Activated CD8-positive, alpha-beta memory T cell treated with anti-CD3 and anti-CD28 coated beads, Interleukin-2, amount 50 U/mL, for 4 hours (primary cell): ENCODE measurements around the gene MYT1.
"Not testable (repeated sequence)": the region's sequence is repeated elsewhere in the genome, so short reads cannot be mapped to it uniquely, and the experiment has no call there.

Source experiments
- DNase-seq: peaks from one replicate; pipeline ENCODE4 v3.0.0-alpha.2; 2020

MYT1 gene

DNA sequence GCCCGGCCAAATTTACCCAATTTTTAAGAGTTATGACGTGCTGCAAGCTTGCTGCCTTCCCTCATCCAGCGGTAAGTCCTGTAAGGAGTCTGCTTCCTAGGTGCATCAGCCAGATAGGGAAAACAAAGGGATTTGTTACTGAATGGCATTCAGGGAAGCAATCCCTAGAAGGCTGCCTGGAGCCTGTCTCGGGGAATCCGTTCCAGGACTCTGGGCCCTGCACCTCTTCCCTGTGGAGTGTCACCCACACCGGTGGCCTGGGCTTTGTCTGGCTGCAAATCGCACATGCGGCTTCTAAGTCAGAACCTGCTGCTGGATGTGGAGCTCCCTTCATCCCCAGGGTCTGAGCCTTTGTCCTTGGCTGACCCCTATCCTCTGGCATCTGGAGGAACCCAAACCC is 7.0 kb downstream of the MYT1 start:
- no peak for DNase-seq

DNA sequence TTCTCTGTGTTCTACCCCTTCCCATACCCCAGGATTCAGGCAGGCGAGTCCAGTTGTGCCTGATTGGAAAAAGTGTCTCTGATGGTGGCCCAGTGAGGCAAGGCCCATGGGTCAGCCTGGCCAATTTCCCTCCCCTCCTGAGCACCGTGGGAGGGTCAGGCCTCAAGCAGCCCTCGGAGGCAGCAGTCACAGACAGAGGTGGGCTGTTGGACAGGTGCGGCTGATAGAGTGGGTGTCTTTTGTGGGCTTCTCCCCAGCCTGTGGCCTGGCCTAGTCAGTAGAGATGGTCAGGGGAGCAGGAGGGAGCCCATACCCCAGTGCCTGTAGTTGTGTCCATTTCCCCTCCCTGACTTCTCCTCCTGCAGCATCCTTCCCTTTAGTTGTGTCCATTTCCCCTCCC is 8.9 kb downstream of the MYT1 start:
- DNase-seq, result no peak

DNA sequence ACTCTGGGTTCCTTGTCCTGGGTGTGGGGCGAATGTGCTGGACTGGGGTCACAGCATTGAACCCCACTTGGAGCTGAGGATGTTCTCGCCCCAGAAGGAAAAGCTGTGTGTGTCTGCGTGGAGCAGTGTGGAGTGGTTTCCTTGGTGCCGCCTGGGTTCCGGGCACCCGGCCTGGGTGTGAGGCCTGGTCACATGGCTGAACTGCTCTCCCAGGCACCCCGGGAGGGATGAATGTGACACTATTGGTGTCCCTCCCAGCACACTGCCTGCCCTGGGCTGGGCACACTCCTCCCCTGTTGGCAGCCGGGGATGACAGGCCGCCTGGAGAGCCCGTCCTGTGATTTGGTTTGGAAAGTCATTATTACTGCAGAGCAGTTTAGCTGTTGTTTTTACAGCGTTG is 12.3 kb downstream of the MYT1 start:
- no peak for DNase-seq

DNA sequence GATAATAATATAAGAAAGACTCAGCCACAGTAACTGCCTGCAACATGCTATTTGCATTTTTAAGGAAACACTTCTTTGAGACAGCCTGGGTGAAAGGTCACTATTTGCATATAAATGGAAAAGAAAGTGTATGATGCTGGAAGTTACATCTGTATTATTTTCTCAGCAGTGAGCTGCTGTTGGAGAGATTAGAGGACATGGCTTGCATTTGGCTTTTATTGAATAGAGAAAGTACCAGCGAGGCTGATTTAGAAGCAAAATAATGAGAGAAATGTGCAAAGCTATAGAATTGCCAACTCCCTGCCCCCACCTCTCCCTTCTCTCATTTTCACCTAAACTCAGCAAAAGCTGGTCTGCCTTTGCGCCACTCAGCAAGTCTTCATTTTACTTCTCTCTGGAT is 12.7 kb downstream of the MYT1 start:
- DNase-seq, result no peak

DNA sequence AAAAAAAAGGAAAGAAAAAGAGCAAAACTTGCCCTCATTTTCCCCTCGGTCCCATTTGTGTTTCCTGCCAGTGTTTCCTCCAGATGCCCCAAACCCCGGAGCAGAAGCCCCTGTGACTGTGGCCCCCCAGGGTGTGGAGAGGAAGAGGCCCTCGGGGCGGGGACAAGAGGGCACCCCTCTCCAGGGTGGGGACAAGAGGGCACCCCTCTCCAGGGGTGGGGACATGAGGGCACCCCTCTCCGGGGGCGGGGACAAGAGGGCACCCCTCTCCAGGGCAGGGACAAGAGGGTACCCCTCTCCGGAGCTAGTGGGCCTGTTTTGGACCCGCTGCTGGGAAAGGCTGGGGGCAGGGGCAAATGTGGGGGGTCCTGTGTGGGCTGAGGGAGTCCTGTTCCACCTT is 13.1 kb downstream of the MYT1 start:
- DNase-seq, result no peak

DNA sequence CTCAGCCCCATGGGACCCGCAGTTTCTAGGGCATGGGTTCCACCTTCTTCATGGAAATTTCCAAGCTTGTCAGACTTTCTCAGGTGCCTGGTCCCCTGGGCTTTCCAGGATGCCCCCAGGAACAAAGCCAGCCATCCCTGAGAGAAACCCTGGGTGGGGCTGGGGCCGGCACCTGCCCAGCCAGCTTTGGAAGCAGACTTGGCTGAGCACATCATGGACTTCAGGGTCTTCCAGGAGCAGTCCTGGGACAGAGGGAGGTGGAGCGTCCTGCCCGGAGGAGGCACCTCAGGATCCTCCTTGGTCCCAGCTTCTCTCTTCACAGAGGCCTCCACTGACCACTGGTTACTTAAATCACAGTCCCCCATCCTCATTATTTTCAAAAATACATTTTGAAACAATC is 13.5 kb downstream of the MYT1 start:
- no peak for DNase-seq

DNA sequence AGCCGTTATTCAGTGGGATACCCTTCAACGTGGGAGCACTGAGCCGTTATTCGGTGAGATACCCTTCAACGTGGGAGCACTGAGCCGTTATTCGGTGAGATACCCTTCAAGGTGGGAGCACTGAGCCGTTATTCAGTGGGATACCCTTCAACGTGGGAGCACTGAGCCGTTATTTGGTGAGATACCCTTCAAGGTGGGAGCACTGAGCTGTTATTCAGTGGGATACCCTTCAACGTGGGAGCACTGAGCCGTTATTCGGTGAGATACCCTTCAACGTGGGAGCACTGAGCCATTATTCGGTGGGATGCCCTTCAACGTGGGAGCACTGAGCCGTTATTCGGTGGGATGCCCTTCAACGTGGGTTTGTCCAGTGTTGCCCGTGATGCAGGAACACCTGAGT is 14.7 kb downstream of the MYT1 start:
- not testable (repeated sequence) for DNase-seq

DNA sequence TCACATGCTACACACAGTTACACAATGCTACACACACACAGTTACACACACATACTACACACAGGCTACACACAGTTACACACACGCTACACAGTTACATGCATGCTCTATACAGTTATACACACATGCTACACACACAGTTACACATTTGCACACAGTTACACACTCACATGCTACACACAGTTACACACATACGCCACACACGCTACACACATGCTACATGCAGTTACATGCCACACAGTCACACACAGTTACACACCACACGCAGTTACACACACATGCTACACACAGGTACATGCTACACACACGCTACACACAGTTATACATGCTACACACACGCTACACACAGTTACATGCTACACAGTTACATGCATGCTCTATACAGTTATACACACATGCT is 15.6 kb downstream of the MYT1 start:
- DNase-seq, result no peak

DNA sequence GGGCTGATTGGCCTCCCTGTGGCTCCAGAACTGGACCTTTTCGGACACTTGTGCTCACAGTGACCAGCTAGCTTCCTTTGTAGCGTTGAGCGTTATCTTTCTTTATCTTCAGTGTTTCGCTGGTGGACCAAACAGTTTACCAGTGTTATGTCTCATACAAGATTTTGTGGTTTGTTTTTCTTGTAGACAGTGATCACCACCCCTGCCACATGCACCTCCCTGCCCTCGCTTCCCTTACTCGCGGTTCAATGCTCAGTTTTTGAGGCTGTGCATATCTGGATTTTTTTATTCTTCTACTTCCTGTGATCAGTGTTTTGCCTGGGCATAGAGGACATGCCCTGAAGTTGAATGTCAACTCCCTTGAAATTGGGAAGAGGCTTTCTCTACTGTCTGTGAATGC is 16.4 kb downstream of the MYT1 start:
- no peak for DNase-seq

DNA sequence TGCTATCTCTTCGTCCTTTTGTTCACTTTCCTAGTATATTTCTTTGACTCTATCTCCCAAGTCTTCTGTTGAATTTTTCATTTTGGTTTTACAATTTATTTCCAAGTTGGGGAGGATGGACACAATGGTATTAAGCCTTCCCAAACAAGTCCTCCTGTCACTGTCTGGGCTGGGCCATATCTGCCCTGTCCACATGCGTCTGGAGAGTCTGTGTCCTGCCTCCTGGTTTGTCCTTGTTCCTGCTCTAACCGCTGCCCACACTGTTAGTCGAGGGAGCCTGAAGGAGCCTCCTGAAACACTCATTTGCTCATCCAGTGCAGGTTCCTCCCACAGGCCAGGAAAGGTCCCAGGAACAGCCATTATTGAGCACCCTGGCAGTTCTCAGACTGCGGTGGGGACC is 17.1 kb downstream of the MYT1 start:
- no peak for DNase-seq

DNA sequence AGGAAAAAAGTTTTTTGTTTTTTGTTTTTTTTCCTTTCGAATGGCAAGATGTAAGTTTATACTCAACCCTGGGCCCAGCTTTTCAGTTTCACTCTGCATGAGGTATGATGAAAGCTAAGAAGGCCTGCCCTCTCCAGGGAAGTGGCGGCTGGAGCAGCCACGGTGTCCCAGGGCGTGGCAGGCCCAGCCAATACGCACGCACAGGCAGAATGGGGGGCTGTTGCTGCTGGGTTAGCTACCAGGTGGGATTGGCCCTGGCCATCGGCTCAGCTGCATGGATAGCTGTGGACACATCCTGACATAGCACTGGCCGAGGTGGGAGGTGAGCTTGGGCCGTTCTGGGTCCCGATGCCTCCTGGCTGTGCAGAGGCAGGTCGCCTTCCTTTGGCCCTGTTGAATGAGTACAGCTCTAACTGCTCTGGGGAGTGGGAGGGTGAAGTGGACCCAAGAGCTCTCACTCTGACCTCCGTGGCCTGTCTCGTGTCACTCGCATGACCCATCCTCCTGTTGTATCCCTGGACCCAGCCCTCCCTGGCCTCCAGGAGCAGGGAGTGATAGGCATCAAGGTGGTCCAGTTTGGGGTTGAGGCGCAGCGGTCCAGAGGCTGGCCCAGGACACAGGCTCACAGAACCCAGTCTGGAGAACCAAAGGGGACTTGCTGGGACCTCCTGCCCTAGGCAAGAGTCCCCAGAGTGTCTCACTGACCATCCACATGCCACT is 18.1 kb downstream of the MYT1 start:
- no peak for DNase-seq

DNA sequence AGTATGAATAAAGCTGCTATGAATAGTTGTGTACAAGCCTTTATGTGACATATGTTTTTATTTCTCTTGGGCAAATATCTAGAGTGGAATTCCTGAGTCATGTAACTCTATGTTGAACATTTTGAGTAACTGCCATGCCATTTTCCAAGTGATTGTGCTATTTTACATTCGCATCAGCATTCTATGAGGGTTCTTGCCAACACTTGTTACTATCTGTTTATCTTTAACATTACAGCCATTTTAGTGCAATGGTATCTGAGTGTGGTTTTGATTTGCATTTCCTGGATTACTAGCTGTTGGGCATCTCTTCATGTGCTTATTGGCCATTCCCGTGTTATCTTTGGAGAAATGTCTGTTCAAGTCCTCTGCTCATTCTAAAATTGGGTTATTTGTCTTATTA is 19.1 kb downstream of the MYT1 start:
- DNase-seq, result no peak

DNA sequence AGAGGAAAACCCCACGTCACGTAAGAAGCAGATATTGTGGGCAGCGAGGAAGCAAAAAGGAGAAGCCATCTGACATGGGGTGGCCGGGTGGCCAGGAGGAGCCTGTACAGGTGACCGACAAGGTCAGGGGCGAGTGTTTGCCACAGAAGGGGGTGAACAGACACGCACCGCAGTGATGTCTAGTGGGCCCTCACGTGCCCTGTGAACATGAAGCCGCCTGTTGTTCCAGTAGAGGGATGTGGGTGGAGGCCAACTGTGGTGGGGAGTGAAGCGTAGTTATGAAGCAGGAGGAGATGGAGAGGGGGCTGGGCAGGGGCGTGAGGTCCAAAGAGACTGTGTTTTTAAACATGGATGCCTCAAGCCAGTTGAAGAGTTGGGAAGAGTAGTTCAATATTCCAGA is 20.5 kb downstream of the MYT1 start:
- no peak for DNase-seq

DNA sequence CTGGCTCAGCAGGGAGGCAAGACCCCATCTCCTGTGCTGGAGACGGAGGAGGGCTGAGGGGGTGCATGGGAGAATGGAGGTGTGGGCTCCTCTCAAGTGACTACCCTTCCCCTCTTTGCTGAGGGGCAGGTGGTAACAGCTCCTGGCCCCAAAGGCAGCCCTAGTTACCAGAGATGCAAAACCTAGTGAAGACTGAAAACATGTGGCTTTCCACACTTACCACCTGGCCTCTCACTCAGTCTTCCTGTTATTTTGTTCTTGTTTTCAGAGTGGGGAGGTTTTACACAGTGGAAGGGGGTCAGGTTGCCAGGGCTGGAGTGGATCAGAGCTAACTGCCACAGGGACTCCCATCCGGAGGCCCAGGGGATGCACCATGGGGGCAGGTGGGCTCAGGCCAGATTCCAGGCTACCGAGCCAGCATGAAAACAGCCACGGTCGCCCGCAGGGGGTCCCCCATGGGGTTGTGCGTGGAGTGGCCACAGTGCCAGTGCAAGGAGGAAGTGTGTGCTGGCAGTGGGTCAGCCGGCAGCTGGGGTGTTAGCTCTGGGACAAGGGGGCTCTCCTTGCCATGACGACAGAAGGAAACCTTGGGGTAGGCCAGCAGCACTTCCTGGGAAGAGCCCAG is 21.1 kb downstream of the MYT1 start:
- no peak for DNase-seq

DNA sequence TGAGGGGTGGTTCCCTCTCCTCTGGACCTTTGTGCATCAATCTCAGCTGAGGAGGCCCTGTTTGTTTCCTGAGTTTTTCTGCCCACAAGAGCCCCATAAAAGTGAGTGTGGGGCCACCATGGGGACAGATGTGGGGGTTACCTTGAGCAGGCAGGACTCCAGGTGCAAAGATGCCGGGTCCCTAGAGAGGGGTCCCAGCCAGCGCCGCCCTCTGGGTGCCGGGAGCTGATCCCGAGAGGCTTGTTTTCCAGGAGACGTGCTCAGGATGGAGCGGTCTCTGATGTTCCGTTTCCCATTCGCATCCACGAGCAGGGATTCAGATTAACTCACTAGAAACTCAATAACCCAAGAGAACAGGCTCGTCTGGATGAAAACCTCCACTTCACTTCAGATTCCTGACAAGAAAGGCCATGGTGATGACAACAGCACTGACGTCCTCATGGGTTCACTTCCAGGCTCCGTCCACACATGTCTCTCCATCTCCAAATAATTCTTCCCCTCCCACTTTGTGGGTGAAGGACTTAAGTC is 21.9 kb downstream of the MYT1 start:
- DNase-seq, result no peak

DNA sequence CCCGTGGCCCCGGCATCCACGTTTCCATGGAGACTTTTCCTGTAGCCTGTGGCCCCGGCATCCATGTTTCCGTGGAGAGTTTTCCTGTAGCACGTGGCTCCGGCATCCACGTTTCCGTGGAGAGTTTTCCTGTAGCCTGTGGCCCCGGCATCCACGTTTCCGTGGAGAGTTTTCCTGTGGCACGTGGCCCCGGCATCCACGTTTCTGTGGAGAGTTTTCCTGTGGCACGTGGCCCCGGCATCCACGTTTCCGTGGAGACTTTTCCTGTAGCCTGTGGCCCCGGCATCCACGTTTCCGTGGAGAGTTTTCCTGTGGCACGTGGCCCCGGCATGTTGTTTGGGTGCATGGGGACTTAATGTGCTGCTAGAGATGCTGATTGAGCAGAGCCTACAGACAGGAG is 23.0 kb downstream of the MYT1 start:
- not testable (repeated sequence) for DNase-seq

DNA sequence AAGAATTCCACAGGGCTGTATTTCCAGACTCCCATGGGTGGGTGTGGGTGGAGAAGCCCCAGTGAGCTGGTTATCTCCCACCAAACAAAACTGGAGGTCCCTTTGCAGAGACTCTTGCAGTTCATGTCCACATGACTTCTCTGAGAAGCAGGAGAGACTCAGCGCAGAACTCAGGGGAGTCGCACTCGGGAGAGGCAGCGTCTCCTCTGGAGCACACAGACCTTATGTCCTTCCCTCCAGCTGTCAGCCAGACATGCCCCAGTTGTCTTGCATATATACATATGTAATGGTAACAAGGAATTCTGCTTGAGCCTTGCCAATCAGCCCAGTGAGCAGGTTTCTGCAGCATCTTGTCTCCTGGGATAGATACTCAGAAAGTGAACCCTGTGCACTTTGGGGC is 23.8 kb downstream of the MYT1 start:
- no peak for DNase-seq

DNA sequence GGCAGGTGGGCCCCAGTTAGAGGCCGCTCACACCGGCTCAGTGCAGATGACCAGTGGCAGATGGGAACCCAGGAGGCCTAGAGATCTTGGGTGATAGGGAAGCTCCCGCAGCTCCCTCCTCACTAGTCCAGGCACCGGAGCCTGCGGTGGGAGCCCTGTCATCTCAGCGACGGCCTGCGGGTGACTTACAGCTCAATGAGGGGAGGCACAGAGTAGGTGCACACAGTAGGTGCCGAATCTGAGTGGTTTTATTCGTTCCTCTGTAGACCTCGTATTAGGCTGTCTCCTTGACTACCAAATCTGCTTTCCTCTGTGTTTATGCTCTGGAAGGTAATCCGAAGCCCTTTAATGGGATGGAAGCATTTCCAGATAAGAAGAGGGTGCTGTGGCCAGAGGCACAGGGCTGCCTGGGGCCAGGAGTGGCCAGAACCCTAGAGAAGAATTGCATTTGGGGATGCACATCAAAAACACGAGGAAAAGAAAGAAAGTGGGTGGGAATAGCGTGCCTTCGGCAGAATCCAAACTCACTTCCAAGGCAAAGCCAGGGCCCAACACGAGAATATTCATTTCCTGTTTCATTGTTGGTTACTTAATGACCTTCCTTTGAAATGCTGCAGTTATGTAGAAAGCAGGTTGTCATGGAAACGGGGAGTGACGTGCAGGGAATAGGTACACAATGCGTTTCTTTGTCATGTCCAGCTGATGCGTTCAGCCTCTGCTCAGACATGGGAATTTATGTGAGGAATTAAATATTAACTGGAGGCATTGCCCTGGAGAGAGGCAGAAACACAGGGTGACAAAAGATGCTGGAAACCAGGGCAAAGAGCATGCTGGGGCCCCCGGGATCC is 24.7 kb downstream of the MYT1 start:
- DNase-seq, result no peak

DNA sequence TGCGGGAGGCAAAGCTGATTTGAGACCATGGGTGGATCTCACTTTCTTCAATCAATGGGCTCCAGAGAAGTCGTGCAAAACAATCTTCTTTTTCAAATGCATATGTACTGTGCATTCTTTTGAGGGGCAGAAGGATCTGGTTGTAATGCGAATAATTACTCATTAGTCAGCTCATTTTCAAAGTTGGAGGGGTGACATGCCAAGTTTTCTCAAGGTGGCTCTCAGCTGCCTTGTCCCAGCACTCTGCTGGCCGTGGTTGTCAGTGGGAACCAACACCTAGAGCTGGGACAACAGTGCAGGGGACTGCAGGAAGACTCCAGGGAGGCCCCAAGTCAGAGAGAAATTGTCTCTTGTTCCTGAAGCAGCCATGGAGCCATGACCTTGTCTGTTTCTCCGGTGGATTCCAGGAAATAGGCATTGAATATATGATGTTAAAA is 25.3 kb downstream of the MYT1 start:
- DNase-seq, result no peak

DNA sequence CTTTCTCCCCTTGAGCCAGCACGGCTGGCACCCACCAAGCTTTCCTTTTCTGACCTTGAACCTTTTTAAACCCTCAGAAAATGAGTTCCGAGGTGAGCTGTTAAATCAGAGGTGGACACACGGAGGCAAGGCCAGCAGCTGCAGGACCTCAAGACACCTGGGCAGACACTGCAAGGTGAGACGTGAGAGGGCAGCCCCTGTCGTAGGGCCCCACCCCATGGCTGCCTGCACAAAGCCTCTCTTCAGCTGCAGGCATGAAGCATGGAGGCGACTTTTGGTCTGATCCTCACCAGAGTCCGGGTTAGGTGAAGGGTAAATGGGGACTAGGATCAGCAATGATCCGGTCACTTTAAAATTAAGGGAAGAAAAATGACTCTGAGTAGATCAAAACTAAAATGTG is 25.7 kb downstream of the MYT1 start:
- DNase-seq, result no peak

DNA sequence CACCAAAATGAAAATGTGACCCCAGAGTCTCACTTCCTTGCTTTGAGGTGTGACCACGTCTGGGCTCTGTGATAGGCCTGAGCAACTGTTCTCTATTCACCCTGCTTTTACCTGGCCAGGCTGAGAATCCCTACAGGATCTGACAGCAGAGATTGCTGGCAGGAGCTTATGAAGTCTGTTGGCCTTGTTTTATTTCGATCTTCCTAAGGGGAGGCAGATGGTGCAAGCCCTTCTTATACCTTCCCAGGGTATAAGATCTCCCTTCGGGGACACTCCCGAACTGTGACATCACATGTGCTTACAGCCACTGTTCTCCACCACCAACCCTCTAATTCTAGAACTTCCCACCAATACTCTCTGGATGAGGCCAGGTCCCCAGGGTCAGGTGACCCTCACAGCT is 26.8 kb downstream of the MYT1 start:
- DNase-seq, result no peak

DNA sequence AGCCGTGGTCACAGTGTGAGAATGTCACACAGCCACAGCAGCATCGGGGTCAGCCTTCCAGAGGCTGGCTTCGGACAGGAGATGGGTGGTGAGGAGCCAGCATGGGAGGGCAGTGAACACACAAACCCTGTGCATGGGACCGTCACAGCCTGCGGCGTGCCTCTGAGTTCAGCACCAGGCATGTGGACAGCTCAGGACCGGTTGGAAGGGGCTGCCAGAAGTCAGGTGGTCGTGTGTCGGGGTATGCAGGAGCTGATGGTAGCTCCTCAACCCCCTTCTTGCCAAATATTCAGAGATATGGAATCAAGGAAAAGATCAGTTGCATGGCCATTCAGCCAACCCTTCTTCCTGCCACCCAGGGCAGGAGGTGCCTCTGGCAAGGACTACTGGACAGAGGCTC is 28.2 kb downstream of the MYT1 start:
- no peak for DNase-seq

DNA sequence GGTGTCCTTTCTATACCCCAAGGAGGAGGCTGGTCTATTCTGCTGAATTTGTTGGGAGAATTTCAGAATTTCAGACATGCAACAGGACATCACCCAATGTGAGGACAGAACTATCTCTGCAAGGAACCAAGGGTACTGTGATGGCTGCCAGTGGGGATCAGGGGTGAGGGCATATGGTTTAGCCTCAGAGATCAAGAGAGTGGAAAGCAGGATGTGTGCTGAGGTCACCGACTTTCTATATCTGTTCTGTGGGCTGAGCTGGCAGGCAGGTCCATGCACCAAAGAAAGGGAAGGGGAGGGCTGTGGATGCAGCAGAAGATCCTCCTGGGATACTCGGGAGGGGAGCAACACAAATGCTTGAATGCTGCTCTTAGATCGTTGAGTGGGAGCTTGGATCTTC is 28.8 kb downstream of the MYT1 start:
- DNase-seq, result no peak

DNA sequence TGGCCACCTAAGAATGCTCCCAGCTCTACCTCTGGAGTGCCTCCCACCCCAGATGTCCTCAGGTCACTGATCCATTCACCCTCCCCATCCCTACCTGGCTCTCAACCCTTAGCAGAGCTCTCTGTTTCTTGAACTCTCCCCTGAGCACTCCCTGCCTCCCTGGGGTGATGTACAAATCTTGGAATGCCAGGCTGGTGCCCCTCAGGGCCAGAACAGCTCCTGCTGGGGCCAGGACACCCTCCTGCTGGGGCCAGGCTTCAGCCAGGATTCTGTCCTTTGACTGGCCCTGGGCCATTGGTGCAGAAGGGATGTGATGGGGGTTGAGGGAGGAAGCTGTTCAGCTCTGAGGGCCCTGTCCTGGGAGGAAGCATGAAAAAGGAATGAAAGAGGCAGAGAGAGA is 30.0 kb downstream of the MYT1 start:
- DNase-seq, result no peak
